ENCODE results near the gene SH3D19. TPM values are rescaled to one million over a fixed set of nuclear protein-coding genes. Genes with fewer than 3 reads are reported as not detected.

SH3D19 gene
- total RNA-seq, 4 donors from 2014 or later = 159 to 295 (median 224) TPM

DNA sequence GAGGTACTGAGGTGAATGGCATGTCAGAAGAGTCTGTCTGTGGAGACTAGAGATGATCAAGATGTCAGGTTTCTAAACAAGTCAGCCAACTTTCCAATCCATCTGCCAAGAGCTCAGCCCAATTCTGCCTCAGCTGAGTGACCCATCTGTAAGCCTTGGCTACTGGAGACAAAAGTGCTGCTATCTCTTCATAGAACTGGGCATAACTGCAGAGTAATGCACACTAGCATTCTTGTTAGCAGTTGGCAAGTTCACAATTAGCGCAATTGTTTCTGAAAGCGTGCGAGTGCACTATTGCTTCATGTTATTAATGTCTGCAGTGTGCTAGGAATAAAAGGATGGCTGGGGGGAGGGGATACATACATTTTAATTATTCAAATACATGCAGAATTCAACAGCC, 32.9 kb upstream of the SH3D19 start:
- H3K4me1 ChIP-seq = no peaks in the 10 kb centered on the region
- no peak overlapping the region for H3K27ac ChIP-seq
- TF ChIP-seq POLR2A (IDR thresholded peaks at IDR 0.05) = no peak
- TF ChIP-seq, protein P1, sequence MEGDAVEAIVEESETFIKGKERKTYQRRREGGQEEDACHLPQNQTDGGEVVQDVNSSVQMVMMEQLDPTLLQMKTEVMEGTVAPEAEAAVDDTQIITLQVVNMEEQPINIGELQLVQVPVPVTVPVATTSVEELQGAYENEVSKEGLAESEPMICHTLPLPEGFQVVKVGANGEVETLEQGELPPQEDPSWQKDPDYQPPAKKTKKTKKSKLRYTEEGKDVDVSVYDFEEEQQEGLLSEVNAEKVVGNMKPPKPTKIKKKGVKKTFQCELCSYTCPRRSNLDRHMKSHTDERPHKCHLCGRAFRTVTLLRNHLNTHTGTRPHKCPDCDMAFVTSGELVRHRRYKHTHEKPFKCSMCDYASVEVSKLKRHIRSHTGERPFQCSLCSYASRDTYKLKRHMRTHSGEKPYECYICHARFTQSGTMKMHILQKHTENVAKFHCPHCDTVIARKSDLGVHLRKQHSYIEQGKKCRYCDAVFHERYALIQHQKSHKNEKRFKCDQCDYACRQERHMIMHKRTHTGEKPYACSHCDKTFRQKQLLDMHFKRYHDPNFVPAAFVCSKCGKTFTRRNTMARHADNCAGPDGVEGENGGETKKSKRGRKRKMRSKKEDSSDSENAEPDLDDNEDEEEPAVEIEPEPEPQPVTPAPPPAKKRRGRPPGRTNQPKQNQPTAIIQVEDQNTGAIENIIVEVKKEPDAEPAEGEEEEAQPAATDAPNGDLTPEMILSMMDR (IDR thresholded peaks at IDR 0.05) = no peak
- H3K36me3 ChIP-seq = no peaks in the 10 kb centered on the region
- no peak overlapping the region for H3K4me3 ChIP-seq
- no peak for DNase-seq
- H3K9me3 ChIP-seq = no peaks in the 10 kb centered on the region
- H3K27me3 ChIP-seq = no peaks in the 10 kb centered on the region

DNA sequence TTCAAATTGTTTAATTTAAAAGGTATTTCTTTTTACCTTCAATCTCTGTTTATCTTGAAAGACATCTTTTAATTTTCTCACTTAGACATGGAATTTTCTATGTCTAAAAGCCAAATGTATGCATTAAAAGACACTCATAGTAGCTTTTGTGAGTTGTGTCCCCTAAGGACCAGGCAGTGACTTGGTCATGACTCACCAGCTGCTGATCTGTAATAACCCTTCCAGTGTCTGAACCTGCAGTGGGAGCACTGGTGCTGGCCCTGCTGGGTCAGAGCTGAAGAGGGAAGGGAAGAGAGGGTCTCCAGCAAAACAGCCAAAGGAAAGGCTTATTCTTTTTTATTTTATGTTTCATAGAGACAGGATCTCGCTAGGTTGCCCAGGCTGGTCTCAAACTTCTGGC, 31.1 kb upstream of the SH3D19 start:
- TF ChIP-seq, protein P1 (IDR thresholded peaks at IDR 0.05) = no peak
- TF ChIP-seq POLR2A (IDR thresholded peaks at IDR 0.05) = no peak
- H3K27me3 ChIP-seq = no peaks in the 10 kb centered on the region
- no peaks in the 10 kb centered on the region for H3K4me1 ChIP-seq
- H3K9me3 ChIP-seq = no peaks in the 10 kb centered on the region
- DNase-seq = peak in 1 of 3 donors; percentile 56
- H3K4me3 ChIP-seq = no peak overlapping the region
- H3K36me3 ChIP-seq = no peaks in the 10 kb centered on the region
- H3K27ac ChIP-seq = no peak overlapping the region

DNA sequence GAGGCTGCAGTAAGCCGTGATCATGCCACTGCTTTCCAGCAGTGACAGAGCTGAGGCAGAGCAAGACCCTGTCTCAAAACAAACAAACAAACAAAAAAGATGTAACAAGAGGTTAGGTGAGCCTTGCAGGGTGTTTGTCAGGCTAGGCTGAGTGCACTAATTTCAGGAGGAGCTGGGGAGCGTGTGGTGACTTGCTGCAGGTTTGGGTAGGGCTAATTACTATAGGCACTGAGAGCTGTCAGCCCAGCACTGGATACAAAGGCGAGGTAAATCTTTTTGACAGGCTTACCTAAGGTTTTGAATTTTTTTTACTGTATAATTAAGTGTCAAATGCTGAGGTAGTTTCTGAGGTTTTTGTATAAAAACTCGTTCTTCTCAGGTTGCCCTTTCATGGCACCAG, 29.8 kb upstream of the SH3D19 start:
- DNase-seq = no peak
- Histone ChIP-seq H3K4me3 (no peak overlapping the region), H3K27me3 (no peaks in the 10 kb centered on the region), H3K27ac (no peak overlapping the region), H3K9me3 (no peaks in the 10 kb centered on the region), H3K4me1 (no peaks in the 10 kb centered on the region), H3K36me3 (no peaks in the 10 kb centered on the region)
- TF ChIP-seq, protein P1 (IDR thresholded peaks at IDR 0.05) = no peak
- no peak for TF ChIP-seq POLR2A (IDR thresholded peaks at IDR 0.05)

DNA sequence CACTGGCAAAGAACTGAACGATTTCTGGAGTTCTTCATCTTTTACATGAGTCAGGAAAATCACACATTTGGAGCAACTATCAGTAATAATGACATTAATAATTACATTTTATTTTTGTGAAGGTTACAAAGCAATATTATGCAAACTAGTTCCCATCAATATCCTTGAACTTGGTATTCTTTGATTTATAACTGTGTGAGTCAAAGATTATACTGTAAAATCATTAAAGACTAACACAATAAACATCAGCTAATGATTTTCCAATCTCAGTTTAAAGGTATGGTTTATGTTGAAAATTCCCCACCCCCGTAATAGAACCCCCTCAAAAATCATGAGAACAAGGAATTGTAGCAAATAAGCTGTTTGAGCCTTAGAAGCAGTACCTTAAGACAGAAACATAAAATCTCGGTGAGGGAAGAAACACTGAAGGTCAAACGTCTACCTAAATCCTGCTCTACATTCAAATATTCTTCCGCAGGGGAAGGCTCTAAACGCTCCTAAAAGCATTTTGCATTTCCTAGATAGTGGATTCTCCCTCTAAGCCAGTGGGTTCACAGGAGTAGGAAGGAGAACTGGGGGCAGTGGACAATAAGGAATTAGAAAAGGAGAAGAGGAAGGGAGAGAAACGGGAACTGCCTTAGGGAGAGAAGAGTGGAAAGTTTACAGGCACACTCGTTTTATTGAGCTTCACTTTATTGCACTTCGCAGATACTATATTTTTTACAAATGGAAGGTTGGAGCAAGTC, 22.3 kb upstream of the SH3D19 start:
- peak overlapping the region in 2 of 4 donors; percentile 24 to 38 for H3K4me3 ChIP-seq
- H3K27ac ChIP-seq = peak overlapping the region in 3 of 4 donors; percentile 20 to 76 (median 24)
- H3K36me3 ChIP-seq = no peaks in the 10 kb centered on the region
- TF ChIP-seq, protein P1 (IDR thresholded peaks at IDR 0.05) = no peak
- no peak for TF ChIP-seq POLR2A (IDR thresholded peaks at IDR 0.05)
- H3K27me3 ChIP-seq = no peaks in the 10 kb centered on the region
- H3K9me3 ChIP-seq = no peaks in the 10 kb centered on the region
- H3K4me1 ChIP-seq = peaks cover 0 to 6% (median 0%) of the 10 kb centered on the region in 4 donors
- no peak for DNase-seq

DNA sequence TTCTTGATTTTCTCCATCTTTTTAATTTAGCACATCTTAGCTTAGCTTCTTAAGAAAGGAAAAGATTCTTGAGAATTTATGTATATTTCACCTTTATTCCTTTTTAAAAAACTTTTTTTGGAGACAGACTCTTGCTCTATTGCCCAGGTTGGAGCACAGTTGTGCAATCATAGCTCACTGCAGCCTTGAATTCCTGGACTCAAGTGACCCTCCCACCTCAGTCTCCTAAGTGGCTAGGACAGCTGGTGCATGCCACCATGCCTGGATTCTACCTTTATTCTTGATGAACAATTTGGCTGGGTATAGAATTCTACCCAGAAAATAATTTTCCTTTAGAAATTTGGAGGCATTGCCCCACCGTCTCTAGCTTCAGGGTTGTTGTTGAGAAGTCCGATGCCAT, 19.5 kb upstream of the SH3D19 start:
- no peak overlapping the region for H3K27ac ChIP-seq
- H3K27me3 ChIP-seq = no peaks in the 10 kb centered on the region
- DNase-seq = no peak
- H3K4me3 ChIP-seq = no peak overlapping the region
- no peaks in the 10 kb centered on the region for H3K9me3 ChIP-seq
- peaks cover 0 to 20% (median 0%) of the 10 kb centered on the region in 4 donors for H3K4me1 ChIP-seq
- TF ChIP-seq POLR2A (IDR thresholded peaks at IDR 0.05) = no peak
- TF ChIP-seq, protein P1 (IDR thresholded peaks at IDR 0.05) = no peak
- H3K36me3 ChIP-seq = no peaks in the 10 kb centered on the region

All from Peyer's patch (tissue), 4 donors.